GM18502 (cell line): ENCODE data around the gene TEKT4.
"Not testable (repeated sequence)": the region's sequence is repeated elsewhere in the genome, so short reads cannot be mapped to it uniquely, and the experiment has no call there.

Source experiments
- ATAC-seq: cut with Tn5 transposase; IDR thresholded peaks from one replicate; pipeline ENCODE4 v1.9.1; 2021; ENCODE audit warnings: mild to moderate bottlenecking; ENCODE audit not compliant: unreplicated experiment, poor library complexity

Gene TEKT4, protein sequence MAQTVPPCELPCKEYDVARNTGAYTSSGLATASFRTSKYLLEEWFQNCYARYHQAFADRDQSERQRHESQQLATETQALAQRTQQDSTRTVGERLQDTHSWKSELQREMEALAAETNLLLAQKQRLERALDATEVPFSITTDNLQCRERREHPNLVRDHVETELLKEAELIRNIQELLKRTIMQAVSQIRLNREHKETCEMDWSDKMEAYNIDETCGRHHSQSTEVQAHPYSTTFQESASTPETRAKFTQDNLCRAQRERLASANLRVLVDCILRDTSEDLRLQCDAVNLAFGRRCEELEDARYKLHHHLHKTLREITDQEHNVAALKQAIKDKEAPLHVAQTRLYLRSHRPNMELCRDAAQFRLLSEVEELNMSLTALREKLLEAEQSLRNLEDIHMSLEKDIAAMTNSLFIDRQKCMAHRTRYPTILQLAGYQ

DNA sequence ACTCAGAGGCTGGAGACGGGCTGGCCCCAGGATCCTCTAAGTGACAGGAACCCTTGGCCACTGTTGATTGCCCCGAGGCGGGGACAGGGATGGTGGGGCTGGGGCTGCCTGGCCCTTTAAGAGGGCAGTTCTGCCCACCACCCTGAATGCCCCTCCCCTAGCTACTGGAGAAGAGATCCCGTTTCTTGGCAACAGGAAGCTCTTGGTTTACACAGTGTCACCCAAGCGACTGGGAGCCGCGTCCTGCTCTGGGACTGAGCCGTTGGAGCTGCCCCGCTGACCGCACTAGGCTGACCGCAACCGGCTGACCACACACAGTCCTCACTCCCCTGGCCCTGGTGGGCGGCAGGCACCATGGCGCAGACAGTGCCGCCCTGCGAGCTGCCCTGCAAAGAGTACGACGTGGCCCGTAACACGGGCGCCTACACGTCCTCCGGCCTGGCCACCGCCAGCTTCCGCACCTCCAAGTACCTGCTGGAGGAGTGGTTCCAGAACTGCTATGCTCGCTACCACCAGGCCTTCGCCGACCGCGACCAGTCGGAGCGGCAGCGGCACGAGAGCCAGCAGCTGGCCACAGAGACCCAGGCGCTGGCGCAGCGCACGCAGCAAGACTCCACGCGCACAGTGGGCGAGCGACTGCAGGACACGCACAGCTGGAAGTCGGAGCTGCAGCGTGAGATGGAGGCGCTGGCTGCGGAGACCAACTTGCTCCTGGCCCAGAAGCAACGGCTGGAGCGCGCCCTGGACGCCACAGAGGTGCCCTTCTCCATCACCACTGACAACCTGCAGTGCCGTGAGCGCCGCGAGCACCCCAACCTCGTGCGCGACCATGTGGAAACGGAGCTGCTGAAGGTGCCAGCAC, at the start of gene TEKT4:
TEKT4 (plus strand) TSS at position 205 of the 862 bp plus-strand sequence; CDS start at position 355, 150 bp downstream.
- no peak for ATAC-seq

DNA sequence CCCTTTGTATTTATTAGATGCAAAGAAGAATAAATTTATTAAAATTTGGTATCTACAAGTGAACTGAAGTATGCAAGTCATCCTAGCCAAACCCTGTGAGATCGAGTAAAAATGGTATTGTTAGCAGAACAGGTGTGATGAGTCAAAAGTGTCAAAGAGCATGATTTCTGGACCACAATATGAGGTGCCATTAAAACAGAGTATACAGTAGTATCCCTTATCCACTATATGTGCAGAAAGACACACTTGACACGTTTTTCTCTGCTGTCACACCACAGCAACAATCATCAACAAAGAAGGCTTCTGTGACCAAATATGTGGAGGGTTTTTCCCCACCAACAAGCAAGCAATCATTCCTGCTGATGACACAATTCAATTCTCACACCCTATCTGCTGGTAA, 32.0 kb upstream of the TEKT4 start:
- ATAC-seq: not testable (repeated sequence)

DNA sequence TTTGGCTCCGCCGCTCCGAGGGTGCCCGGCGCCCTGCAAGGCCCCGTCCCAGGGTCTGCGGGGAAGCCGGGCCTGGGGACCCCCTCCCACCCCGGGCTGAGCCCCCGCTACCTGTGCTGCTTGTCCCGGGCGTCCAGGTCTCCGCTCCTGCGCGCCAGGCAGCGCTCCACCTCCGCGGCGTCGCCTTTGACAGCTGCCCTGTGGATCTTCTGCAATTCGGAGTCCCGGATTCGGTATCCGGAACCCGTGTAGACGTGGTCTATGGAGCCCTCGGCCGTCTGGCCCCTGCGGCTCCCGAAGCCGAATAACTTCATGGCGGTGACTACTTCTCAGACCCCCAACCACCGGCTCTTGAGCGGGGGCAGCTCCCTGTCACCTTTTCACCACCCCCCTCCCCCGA, 14.4 kb upstream of the TEKT4 start:
- ATAC-seq: not testable (repeated sequence)

DNA sequence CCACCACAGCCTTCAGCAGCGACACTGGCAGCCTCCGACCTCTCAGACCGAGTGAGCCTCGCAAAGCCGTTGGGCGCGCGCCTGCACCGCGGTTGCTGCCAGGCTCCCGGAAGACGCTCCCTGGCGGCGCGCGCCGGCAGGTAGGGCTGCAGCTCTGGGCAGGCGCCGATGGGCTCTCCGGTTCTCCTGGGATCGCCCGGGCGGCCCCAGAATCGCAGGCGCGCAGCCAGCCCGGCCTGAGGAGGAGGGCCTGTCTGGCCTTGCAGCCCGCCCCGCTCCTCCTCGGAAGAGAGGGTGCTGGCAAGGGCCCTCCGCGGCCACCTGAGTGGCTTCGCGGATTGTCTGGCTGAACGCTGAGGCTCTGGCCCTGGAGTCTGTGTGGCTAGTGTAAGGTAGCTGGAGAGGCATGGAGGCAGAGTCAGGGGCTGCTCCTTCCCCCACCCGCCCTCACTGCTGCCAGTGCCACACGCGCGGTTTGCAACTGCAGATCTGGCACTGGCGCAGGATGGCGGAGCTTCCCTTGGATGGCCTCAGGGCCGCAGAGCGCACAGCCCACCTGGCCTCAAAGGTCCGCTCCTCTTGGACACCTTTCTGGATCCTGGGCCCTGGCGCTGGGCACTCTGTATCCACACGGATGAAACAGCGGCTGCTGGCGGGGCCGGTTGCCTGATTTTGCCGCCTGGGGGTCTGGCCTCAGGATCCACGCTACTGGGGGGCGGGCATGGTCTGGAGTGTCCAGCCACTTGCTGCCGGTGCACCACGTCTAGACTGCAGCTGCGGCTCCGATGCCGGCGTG, 13.7 kb upstream of the TEKT4 start:
- not testable (repeated sequence) for ATAC-seq

DNA sequence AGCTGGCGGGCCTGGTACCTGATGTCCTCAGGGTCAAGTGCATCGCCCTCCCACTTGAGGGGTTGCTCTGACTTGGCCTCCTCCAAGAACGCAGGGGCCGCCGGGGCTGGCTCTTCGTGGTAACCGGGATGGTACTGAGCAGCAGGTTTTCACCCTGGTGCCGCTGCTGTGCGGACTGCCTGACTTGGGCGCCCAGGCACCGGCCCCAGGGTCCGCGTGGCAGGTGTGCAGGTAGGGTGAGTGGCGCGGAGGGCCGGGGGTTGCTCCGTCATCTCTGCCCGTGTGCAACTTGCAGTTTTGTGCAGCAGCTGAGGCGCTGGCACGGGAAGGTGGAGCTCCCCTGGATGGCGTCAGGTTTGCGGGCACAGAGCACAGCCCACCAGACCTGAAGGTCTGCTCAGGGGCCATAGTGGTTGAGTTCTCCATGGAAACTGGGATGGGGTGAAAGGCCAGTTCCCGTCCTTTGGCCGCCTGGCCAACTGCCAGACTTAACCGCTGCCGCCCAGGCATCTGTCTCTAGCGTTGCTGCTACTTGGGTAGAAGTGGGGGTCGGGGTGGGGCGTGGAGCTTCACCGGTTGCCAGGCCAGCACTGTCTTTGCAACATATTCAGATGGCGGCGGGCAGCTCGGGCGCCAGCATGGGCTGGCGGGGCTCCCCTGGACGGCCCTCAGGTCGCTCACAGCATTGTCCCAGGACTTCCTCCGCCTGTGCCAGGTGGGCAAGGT, 12.9 kb upstream of the TEKT4 start:
- ATAC-seq: not testable (repeated sequence)

DNA sequence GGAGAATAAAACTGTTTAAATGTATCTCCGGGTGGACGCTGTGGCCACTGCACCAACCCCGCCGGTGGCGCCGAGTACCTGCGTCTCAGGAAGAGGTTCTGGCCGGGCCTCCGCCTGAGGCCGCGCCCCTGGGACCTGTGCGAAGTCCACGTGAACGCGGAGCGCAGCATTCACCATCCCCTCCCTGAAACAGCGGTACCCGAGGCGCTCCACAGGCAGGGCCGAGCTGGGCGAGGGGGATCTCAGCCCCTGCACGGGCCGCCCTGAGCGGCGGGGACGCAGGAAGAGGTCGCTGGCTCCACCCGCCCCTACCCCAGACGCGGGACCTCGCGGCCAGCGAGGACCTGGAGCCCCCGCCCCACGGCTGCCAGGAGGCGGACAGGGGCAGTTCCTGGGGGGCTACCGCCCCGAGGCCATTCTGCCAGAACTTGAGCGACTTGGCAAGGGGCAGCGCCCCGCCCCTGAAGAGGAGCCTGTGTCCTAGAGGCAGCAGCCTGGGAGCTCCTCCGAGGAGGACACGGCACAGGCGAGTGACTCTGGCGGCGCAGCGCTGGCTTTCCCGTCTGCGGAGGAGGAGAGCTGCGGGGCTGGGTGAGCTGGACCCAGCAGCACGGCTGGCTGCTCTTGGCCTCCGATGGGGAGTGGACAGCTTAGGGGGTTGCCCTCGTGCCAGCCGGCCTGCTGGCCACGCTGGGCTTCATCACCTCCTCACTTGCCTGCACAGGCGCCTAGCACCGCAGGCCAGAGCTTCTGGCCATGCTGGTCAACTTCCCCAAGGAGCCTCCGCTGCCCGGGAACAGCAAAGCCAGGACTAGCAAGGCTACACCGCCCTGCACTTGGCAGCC, 9.7 kb upstream of the TEKT4 start:
- ATAC-seq: no peak

DNA sequence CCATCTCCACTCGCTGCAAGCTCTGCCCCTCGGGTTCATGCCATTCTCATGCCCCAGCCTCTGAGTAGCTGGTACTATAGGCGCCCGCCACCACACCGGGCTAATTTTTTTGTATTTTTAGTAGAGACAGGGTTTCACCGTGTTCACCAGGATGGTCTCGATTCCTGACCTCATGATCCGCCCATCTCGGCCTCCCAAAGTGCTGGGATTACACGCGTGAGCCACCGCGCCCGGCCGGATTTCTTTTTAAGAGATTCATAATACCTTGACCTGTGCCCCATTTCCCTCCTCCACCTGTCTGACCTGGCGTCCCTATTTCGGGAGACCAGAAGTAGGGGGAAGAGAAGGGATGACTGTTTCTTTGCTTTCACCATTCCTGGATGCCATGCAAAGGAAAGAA, 8.3 kb upstream of the TEKT4 start:
- not testable (repeated sequence) for ATAC-seq

DNA sequence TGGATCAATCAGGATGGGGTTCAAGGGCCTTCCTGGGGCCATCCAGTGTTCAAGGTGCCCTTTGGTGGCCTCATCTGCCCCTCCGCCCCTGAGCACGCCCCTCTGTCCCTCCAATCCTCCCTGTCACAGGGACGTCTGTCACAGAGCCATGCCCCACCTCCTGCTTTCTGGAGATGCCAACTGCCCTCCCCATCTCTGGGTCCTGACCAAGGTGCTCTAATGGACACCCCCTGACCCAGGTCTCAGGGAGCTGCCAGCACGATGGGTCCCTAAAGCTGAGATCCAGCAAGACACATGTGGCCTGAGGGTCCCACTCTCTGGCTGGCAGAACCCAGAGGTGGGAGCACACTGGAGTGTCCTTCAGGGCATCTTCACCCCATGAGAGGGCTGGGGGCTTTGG, 2.1 kb upstream of the TEKT4 start:
- ATAC-seq: no peak

DNA sequence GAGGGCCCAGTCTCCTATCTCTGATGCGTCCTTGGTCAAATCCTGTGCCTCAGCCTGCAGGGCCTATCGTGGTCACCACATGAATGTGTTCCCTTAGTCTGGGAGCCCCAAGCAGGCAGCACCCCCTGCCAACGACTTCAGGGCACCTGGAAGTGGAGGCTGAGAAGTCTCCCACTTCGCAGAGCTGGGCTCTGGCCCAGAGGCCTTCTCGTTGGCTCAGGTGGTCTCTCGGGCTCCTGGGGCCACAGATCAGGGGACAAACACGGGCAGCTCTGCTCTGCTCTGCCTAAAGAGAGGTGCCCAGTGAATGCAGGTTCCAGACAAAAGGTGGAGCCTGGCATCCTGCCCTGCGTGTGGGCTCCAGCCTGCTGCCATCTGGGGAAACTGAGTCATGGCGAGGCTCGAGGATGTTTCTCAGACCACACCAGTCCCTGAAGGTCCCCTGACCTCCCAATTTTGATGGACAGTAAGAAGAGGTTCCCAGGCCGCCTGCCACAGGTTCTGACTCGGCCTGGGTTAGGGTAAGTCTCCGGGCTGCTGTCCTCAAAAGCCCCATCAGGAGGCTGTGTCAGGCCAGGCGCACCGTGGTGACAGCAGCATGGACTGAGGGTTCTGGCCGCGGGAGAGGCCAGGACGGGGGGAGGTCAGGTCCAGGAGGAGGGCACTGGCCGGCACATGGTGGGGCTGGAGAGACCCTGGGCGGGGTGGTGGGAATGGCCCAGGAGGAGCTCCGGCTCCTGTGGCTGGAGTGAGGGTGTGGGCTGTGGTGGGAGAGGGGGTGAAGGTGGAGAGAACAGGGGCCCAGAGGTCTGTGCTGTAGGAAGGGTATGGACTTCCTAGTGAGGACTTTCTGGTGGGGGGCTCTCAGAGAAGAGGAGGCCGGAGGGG, 1.4 kb upstream of the TEKT4 start:
- no peak for ATAC-seq

DNA sequence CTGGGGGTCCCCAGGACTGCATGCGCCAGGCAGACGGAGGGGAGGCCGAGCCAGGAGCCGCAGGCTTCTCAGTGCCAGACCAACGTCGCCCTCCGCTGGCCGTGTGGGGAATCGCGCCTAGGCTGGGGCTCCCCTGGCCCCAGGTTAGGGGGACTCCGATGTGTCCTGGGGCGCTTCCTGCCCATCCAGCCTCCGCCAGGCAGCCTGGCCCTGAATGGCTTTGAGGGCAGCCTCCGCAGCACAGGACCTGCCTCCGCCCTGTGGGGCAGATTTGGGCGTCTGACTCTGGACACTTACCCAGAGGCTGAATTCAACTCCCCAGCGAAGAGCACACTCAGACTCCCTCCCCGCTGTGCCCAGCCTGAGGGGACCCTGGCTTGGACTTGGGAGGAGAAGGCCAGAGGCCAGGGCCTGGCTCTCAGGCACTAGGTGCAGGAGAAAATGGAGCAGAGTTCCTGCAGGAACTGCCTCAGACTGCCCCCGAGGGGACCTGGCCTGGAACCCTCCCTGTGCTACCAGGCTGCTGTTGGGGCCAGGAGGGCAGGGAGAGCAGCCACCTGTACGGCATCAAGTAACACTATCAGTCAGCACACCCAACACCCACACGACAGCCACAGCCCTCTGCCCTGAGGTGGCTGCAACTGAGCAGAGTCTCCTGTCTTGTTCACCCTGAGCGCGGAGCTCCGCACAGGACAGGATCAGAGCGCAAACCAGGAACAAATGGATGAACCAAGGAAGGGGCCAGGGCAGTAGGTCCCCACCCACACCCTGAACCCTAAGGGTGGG, 597 bp upstream of the TEKT4 start:
- peak; percentile 54 for ATAC-seq

DNA sequence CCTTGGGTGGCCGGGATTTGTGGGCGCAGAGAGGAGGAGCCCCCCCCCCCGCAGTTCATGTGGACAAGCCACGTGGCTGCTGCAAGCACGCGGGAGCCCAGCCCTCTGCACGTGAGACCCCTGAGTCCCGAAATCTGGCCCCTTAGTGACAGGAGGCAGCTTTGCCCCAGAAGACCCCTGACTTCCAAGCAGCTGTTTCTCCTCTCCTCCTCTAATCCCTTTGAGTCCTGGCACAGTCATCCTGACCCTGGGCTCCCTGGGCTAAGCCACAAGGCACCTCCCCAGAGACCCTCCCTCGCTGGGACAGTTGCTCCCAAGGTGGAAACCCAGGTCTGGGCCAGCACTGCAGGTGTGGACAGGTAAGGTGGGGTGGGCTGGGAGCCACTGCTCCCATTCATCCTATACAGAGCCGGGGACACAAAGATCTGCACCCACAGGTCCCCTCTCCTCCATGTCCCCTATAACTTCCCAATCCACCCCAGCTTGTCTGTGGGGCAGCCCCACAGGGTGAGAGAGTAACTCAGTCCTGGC, 923 bp downstream of the TEKT4 start:
- ATAC-seq: no peak

DNA sequence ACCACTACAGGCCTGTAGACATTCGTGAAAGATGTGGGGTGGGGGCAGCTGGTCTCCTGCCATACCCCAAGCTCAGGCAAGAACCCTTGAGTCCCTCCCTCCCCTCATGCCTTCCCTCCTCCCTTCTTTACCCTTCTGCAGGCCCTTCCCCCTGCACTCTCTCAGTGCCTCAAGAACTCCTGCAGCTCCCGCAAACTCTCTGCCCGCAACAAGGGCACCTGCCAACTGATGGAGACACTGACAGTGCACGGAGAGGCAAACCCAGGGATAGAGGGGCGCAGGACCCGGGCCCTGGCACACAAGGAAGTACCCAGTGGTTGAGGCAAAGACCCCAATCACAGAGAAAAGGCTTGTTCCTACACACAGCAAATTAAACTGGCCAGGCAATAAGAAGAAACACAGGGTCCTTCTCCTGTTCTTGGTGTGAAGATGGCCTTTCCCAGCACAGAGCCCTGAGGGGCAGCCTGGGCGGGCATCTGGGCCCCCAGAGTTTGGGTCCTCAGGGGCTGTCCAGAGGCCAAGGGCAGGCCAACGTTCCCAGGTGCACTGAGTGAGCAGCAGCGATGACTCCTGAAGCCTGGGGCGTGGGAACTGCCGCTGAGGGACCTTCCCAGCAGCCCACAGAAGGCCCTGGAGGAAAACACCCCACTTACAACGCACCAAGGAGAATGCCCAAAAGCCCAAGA, 1.6 kb downstream of the TEKT4 start:
- no peak for ATAC-seq

DNA sequence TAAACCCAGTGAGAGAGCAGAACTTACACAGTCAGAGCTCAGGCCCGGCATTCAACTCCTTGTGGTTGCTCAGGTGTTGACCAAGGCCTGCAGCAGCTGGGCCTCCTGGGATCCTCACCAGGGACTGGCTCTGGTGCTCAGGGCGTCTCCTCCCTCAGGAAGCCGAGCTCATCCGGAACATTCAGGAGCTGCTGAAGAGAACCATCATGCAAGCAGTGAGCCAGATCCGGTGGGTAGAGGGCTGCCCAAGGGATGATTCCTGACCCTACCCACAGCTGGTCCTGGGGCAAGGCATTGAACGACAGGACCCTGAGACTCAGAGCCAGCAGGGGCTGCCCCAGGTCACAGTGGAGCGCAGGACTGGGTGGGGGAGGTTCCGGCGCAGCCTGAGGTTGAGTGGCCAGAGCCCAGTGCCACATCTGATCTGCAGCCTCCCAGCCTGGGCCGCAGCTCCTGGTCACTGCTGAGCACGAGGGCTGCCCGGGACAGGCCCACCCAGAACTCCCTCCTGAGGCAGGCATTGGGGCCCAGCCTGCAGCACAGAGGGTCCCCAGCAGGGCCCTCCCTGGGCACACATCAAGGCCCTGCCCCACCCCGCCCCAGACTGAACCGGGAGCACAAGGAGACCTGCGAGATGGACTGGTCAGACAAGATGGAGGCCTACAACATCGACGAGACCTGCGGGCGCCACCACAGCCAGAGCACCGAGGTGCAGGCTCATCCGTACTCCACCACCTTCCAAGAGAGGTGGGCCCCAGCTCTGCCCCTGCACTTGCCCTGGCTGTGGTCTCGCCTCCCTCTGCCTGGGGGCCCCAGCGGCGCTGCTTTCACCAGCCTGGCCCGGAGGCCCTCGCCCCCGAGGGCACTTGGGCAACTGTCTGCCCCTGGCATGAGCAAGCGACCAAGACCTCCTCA, 2.4 kb downstream of the TEKT4 start:
- ATAC-seq: no peak

DNA sequence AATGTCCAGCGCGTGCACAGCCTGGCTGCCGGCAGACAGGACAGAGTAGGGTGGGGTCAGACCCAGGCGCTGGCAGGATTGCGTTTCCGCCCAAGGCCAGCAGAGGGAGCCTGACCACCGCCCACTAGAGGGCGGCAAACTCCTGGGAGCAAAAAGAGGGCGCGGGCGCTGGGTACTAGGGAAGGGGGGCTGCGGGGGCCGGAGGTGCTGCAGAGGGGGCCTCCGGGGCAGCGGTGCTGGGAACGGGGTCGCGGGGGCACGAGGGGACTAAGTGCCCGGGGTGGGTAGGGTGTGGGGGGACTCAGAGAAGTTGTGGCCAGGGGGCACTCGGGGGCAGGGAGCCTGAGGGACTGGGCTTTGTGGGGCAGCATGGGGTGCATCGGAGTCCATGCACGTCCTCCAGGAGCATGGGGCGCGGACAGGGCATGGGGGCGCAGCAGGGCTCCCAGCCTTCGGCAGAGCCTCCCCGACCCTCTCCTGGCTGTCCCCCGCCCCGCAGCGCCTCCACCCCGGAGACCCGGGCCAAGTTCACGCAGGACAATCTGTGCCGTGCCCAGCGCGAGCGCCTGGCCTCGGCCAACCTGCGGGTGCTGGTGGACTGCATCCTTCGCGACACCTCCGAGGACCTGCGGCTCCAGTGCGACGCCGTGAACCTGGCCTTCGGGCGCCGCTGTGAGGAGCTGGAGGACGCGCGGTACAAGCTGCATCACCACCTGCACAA, 3.2 kb downstream of the TEKT4 start:
- ATAC-seq: peak; percentile 93
